Suppressor macrophage treated with lipopolysaccharide for 1 hour (primary cell): Measurements from ENCODE around the gene PRR35.

ENCODE experiments used
- DNase-seq, 3 donors: peaks; one replicate each; pipeline ENCODE4 v3.0.0-alpha.2; 2020 to 2022

The PRR35 gene

GRCh38 chr16:582218-582613 lies 22.0 kb downstream of the PRR35 start:
- no peak for DNase-seq

GRCh38 chr16:582614-583331 lies 22.6 kb downstream of the PRR35 start:
- DNase-seq = no peak

GRCh38 chr16:583470-583814 lies 23.2 kb downstream of the PRR35 start:
- no peak for DNase-seq

- no peak for DNase-seq
Observed at GRCh38 chr16:583815-584591, 23.8 kb downstream of the PRR35 start.

GRCh38 chr16:585351-585750 lies 25.2 kb downstream of the PRR35 start:
- no peak for DNase-seq

GRCh38 chr16:586047-586644 lies 26.0 kb downstream of the PRR35 start:
- DNase-seq = no peak

- no peak for DNase-seq
Observed at GRCh38 chr16:586645-587590, 26.7 kb downstream of the PRR35 start.

- peak in 1 of 3 donors; percentile 69 for DNase-seq
Observed at GRCh38 chr16:588639-588888, 28.4 kb downstream of the PRR35 start.

- peak; percentile 94 to 97 (median 97) for DNase-seq
Observed at GRCh38 chr16:588889-589657, 28.9 kb downstream of the PRR35 start.

- peak; percentile 98 to 99 (median 99) for DNase-seq
Observed at GRCh38 chr16:589658-590187, 29.5 kb downstream of the PRR35 start, which contains the start of gene RAB40C. RAB40C (plus strand) TSS chr16:590066; CDS start chr16:590292, 226 bp downstream.

- DNase-seq = peak in 2 of 3 donors; percentile 40 to 67
Observed at GRCh38 chr16:590188-590814, 30.1 kb downstream of the PRR35 start.

- no peak for DNase-seq
Observed at GRCh38 chr16:590815-591200, 30.6 kb downstream of the PRR35 start.

GRCh38 chr16:591231-591630 lies 31.0 kb downstream of the PRR35 start:
- no peak for DNase-seq

GRCh38 chr16:591892-592517 lies 31.8 kb downstream of the PRR35 start:
- no peak for DNase-seq

GRCh38 chr16:592518-593306 lies 32.5 kb downstream of the PRR35 start:
- DNase-seq = peak; percentile 73 to 80 (median 80)

- DNase-seq = no peak
Observed at GRCh38 chr16:593406-593805, 33.2 kb downstream of the PRR35 start.

GRCh38 chr16:593807-594206 lies 33.6 kb downstream of the PRR35 start:
- no peak for DNase-seq

GRCh38 chr16:595094-595528 lies 34.9 kb downstream of the PRR35 start:
- DNase-seq = no peak

GRCh38 chr16:595942-596735 lies 35.9 kb downstream of the PRR35 start:
- peak; percentile 34 to 49 (median 35) for DNase-seq
